HepG2 (cell line): ENCODE results near the gene NEDD8. TPM values are rescaled to one million over a fixed set of nuclear protein-coding genes. Genes with fewer than 3 reads are reported as not detected.

Experiments
- ATAC-seq: fragments of 200-7000 bp; cut with Tn5 transposase; 3 replicates; pipeline ENCODE4 v1.9.1; 2020; ENCODE audit warnings: mild to moderate bottlenecking, moderate library complexity
- BruUV-seq: library from RNA; stranded (reverse); fragments of 400-500 nt; replicated peaks from 2 replicates; lab custom pipeline; 2021; lab: Mats Ljungman, UMichigan
- CTCF ChIA-PET: fragments of 300-600 bp; formaldehyde crosslinking; extraction: SDS; loops from one replicate; lab custom pipeline; 2021; ENCODE audit warnings: low total read pairs, inconsistent platforms, low intra/inter-chr PET ratio; lab: Yijun Ruan, JAX
- POLR2A ChIA-PET: fragments of 350-600 bp; sonication (Branson Sonifier 250); formaldehyde crosslinking; loops from one replicate; lab custom pipeline; 2020; ENCODE audit warnings: antibody characterized with exemption, inconsistent platforms; lab: Yijun Ruan, JAX
- DNase-seq: peaks from one replicate; pipeline ENCODE4 v3.0.0-alpha.2; 2015; ENCODE audit warnings: low spot score
- FAIRE-seq: peaks from 3 replicates; lab custom pipeline; 2011; peaks lifted over from hg19 to GRCh38; lab: Jason Lieb, UNC
- H2AFZ ChIP-seq: one replicate; pipeline ENCODE4 v1.6.1; 2011; ENCODE audit warnings: low read length, inconsistent platforms
- H3K27ac ChIP-seq: fragments of 300-600 bp; 3 replicates; pipeline ENCODE4 v1.8.0; 2011; ENCODE audit warnings: mixed run types, mild to moderate bottlenecking, mixed read lengths, low read length, inconsistent platforms; ENCODE audit not compliant: insufficient read depth; ENCODE audit errors: extremely low read length
- H3K27me3 ChIP-seq, 2 experiments: fragments of 200-600 bp in 1 of 2; 2 replicates in 1 of 2; 3 replicates in 1 of 2; pipeline versions ENCODE4 v1.6.0 to v1.8.0; 2011; ENCODE audit warnings: low read length in 2 of 2, mild to moderate bottlenecking in 2 of 2, moderate library complexity in 2 of 2, inconsistent platforms in 1 of 2; ENCODE audit not compliant: insufficient read depth in 2 of 2, control insufficient read depth in 1 of 2
- H3K36me3 ChIP-seq, 2 experiments: fragments of 200-600 bp in 1 of 2; replicated peaks in 1 of 2; 2 replicates in 1 of 2; 3 replicates in 1 of 2; pipeline versions ENCODE4 v1.5.1 to v1.8.0; 2011; ENCODE audit warnings: low read length in 2 of 2, inconsistent platforms in 1 of 2; ENCODE audit not compliant: insufficient read depth in 2 of 2, control insufficient read depth in 1 of 2
- H3K4me1 ChIP-seq: 2 replicates; pipeline ENCODE4 v1.5.1; 2012; ENCODE audit warnings: low read length, inconsistent platforms; ENCODE audit not compliant: insufficient read depth
- H3K4me2 ChIP-seq: 2 replicates; pipeline ENCODE4 v1.6.0; 2011; ENCODE audit warnings: low read depth, low read length, inconsistent platforms
- H3K4me3 ChIP-seq, 3 experiments: fragments of 200-600 bp in 1 of 3; sonication (generic), shearing (Covaris generic) in 1 of 3; replicated peaks in 1 of 3; 2 replicates each; pipeline ENCODE4 v1.5.1; 2011 to 2016; ENCODE audit warnings: low read length in 3 of 3, inconsistent platforms in 2 of 3, low read depth in 2 of 3, mild to moderate bottlenecking in 2 of 3, control low read depth in 1 of 3, mixed read lengths in 1 of 3; ENCODE audit not compliant: insufficient read depth in 1 of 3
- H3K79me2 ChIP-seq: one replicate; pipeline ENCODE4 v1.6.1; 2011; ENCODE audit warnings: low read length, inconsistent platforms; ENCODE audit not compliant: insufficient read depth
- H3K9ac ChIP-seq: 2 replicates; pipeline ENCODE4 v1.6.0; 2011; ENCODE audit warnings: mild to moderate bottlenecking, low read depth, low read length, inconsistent platforms; ENCODE audit not compliant: insufficient read depth
- H3K9me3 ChIP-seq: 2 replicates; pipeline ENCODE4 v1.5.1; 2012; ENCODE audit warnings: mild to moderate bottlenecking, low read length
- H4K20me1 ChIP-seq: 2 replicates; pipeline ENCODE4 v1.6.0; 2011; ENCODE audit warnings: inconsistent platforms, mild to moderate bottlenecking, low read length, moderate library complexity; ENCODE audit not compliant: insufficient read depth
- E2F2 ChIP-seq: sonication (generic); formaldehyde crosslinking; IDR thresholded peaks from 2 replicates; pipeline ENCODE4 v1.4.0; 2020; ENCODE audit warnings: missing genetic modification reagents, borderline replicate concordance
- FIP1L1 ChIP-seq: fragments of 200-400 bp; formaldehyde crosslinking; IDR thresholded peaks from 2 replicates; pipeline ENCODE4 v1.6.1; 2018; ENCODE audit warnings: low read depth, mild to moderate bottlenecking, low read length, moderate library complexity, borderline replicate concordance; ENCODE audit not compliant: insufficient read depth
- FOXA1 ChIP-seq, 2 experiments: fragments of 450-650 bp in 1 of 2; sonication (generic) in 1 of 2; formaldehyde crosslinking in 1 of 2; IDR thresholded peaks; 2 replicates each; pipeline versions ENCODE4 v1.4.0 to v1.6.1; 2016 to 2020; ENCODE audit warnings: missing genetic modification reagents in 1 of 2
- HDAC2 ChIP-seq: sonication (generic); formaldehyde crosslinking; IDR thresholded peaks from 2 replicates; pipeline ENCODE4 v1.4.0; 2020; ENCODE audit warnings: missing genetic modification reagents
- HNRNPUL1 ChIP-seq: fragments of 200-400 bp; formaldehyde crosslinking; IDR thresholded peaks from 2 replicates; pipeline ENCODE4 v1.6.1; 2017; ENCODE audit warnings: low read depth, mild to moderate bottlenecking, low read length, moderate library complexity
- KDM6A ChIP-seq: IDR thresholded peaks from 2 replicates; pipeline ENCODE4 v1.6.1; 2016; ENCODE audit warnings: low read depth
- LCORL ChIP-seq, 2 experiments: fragments of 450-650 bp in 1 of 2; sonication (generic) in 1 of 2; formaldehyde crosslinking in 1 of 2; IDR thresholded peaks; 2 replicates each; pipeline versions ENCODE4 v1.5.0 to v1.6.1; 2017 to 2020; ENCODE audit warnings: antibody characterized with exemption in 1 of 2, missing genetic modification reagents in 1 of 2
- MTA1 ChIP-seq: sonication (generic); formaldehyde crosslinking; IDR thresholded peaks from 2 replicates; pipeline ENCODE4 v1.4.0; 2020; ENCODE audit warnings: missing genetic modification reagents, mild to moderate bottlenecking, borderline replicate concordance
- POLR2AphosphoS5 ChIP-seq: IDR thresholded peaks from 2 replicates; pipeline ENCODE4 v1.6.1; 2012; ENCODE audit warnings: low read depth, low read length
- PRMT3 ChIP-seq: sonication (generic); formaldehyde crosslinking; IDR thresholded peaks from 2 replicates; pipeline ENCODE4 v1.8.1; 2022; ENCODE audit warnings: low read depth, mild to moderate bottlenecking, moderate library complexity, missing genetic modification reagents, borderline replicate concordance
- RBFOX2 ChIP-seq: fragments of 200-400 bp; formaldehyde crosslinking; IDR thresholded peaks from 2 replicates; pipeline ENCODE4 v1.6.1; 2017; ENCODE audit warnings: low read depth, mild to moderate bottlenecking, low read length
- RBM22 ChIP-seq: fragments of 200-400 bp; formaldehyde crosslinking; optimal IDR thresholded peaks from 2 replicates; pipeline ENCODE3; 2017; ENCODE audit warnings: mild to moderate bottlenecking, low read length, moderate library complexity
- REPIN1 ChIP-seq: sonication (generic); formaldehyde crosslinking; IDR thresholded peaks from 2 replicates; pipeline ENCODE4 v1.8.0; 2022; ENCODE audit warnings: missing genetic modification reagents, low read depth, mild to moderate bottlenecking, borderline replicate concordance
- RXRB ChIP-seq: IDR thresholded peaks from 2 replicates; pipeline ENCODE4 v1.6.1; 2016; ENCODE audit warnings: borderline replicate concordance, missing genetic modification reagents, missing compliant biosample characterization
- SAFB2 ChIP-seq: sonication (generic); formaldehyde crosslinking; IDR thresholded peaks from 2 replicates; pipeline ENCODE4 v1.5.1; 2020; ENCODE audit warnings: missing genetic modification reagents, low read depth, mild to moderate bottlenecking, borderline replicate concordance
- SMAD1 ChIP-seq: sonication (generic); formaldehyde crosslinking; IDR thresholded peaks from 2 replicates; pipeline ENCODE4 v1.4.0; 2020; ENCODE audit warnings: missing genetic modification reagents, low read depth, mild to moderate bottlenecking, borderline replicate concordance
- WIZ ChIP-seq: sonication (generic); formaldehyde crosslinking; IDR thresholded peaks from 2 replicates; pipeline ENCODE4 v1.5.1; 2020; ENCODE audit warnings: mild to moderate bottlenecking, missing genetic modification reagents
- ZFAT ChIP-seq: sonication (generic); formaldehyde crosslinking; conservative IDR thresholded peaks from 2 replicates; pipeline ENCODE4 v1.8.1; 2023; ENCODE audit warnings: missing genetic modification reagents, inconsistent platforms
- ZNF138 ChIP-seq: sonication (generic); formaldehyde crosslinking; IDR thresholded peaks from 2 replicates; pipeline ENCODE4 v1.5.0; 2020; ENCODE audit warnings: mild to moderate bottlenecking, low read depth, missing genetic modification reagents
- ZNF160 ChIP-seq: sonication (generic); formaldehyde crosslinking; IDR thresholded peaks from 2 replicates; pipeline ENCODE4 v1.8.0; 2022; ENCODE audit warnings: mild to moderate bottlenecking, inconsistent platforms, missing genetic modification reagents
- ZNF343 ChIP-seq: sonication (generic); formaldehyde crosslinking; IDR thresholded peaks from 2 replicates; pipeline ENCODE4 v1.4.0; 2020; ENCODE audit warnings: mild to moderate bottlenecking, missing genetic modification reagents
- ZNF768 ChIP-seq: sonication (generic); formaldehyde crosslinking; IDR thresholded peaks from 2 replicates; pipeline ENCODE4 v1.4.0; 2020; ENCODE audit warnings: missing genetic modification reagents
- ZNF883 ChIP-seq: sonication (generic); formaldehyde crosslinking; IDR thresholded peaks from 2 replicates; pipeline ENCODE4 v1.5.1; 2020; ENCODE audit warnings: mild to moderate bottlenecking, missing genetic modification reagents; ENCODE audit errors: not compliant biosample characterization
- WGBS: methylation state at CpG from one replicate; pipeline ENCODE4 v1.1.6; 2017; ENCODE audit warnings: low lambda C conversion rate; 5-methylcytosine and 5-hydroxymethylcytosine counted together
- in situ Hi-C: cut with HindIII; loops from 2 replicates; pipeline ENCODE4 v1.10.0; 2017; ENCODE audit warnings: low pct_unique_long_range_greater_than_20kb; ENCODE audit not compliant: extremely low pct_ligation_motif_present
- intact Hi-C: fragments of 100-400 bp; cut with micrococcal nuclease; formaldehyde crosslinking; loops from one replicate; pipeline ENCODE4 v1.10.0; 2022; ENCODE audit not compliant: unreplicated experiment
- polyA plus RNA-seq, 8 experiments: library from polyadenylated mRNA; depleted of rRNA in 3 of 8; stranded (reverse) in 7 of 8; unstranded in 1 of 8; fragments of >200 nt; fragmentation: Illumina TruSeq in 4 of 8; extraction: Trizol in 4 of 8; gene quantifications; 2 replicates each; pipeline versions ENCODE4 v1.2.1 to v1.2.3, GENCODE V29; 2011 to 2016; ENCODE audit warnings: low read depth in 4 of 8, missing spikeins in 1 of 8, mixed read lengths in 1 of 8; ENCODE audit not compliant: insufficient read depth in 1 of 8
- total RNA-seq, 5 experiments: library from RNA; depleted of rRNA; stranded (reverse); fragments of >200 nt; fragmentation: Illumina TruSeq; extraction: Trizol; gene quantifications; 2 replicates each; pipeline ENCODE4 v1.2.3, GENCODE V29; 2016; ENCODE audit warnings: low read depth in 1 of 5

Gene NEDD8
- total and polyA plus RNA-seq, 2 of the 13 experiments (the other 11 are each of a cell fraction or from before 2014, with no cell fraction given) = 535 to 713 TPM

- no peak for TF ChIP-seq FIP1L1
- TF ChIP-seq ZNF883 = peak; percentile 14
- no peak for TF ChIP-seq WIZ (CRISPR knock-in tag)
- TF ChIP-seq POLR2AphosphoS5 = no peak
- TF ChIP-seq MTA1 (CRISPR knock-in tag) = no peak
- no peak for TF ChIP-seq ZFAT (CRISPR knock-in tag)
- TF ChIP-seq ZNF768 = no peak
- no peak for TF ChIP-seq FOXA1 (IDR thresholded peaks at IDR 0.05)
- TF ChIP-seq FOXA1 (CRISPR knock-in tag; IDR thresholded peaks at IDR 0.05) = no peak
Observed at GRCh38 chr14:24266344-24267244, 34.4 kb upstream of the NEDD8 start (continued).

- H3K4me1 ChIP-seq = peaks cover 13% of the 10 kb centered on the region
- no peaks in the 10 kb centered on the region for H3K9me3 ChIP-seq
- H3K4me3 ChIP-seq = no peak overlapping the region
- CTCF ChIA-PET = no interaction called here
- ATAC-seq (no peak), DNase-seq (no peak), FAIRE-seq (no peak)
- in situ Hi-C loops = no loop called here
- H3K27me3 ChIP-seq = no peaks in the 10 kb centered on the region
- BruUV-seq = no TSS peak
- no peak overlapping the region for H2AFZ ChIP-seq
- intact Hi-C loops = no loop called here
- H4K20me1 ChIP-seq = no peaks in the 10 kb centered on the region
- no peak overlapping the region for H3K4me2 ChIP-seq
- H3K9ac ChIP-seq = no peak overlapping the region
- H3K36me3 ChIP-seq = peaks cover 19 to 38% of the 10 kb centered on the region in 2 experiments; a peak in 4 of 5 replicates
- whole genome bisulfite sequencing = 88% methylated on average over 6 of the region's 6 CpGs
- POLR2A ChIA-PET = interaction anchor here (1.0 to 16.5 kb wide), 4 partner anchors 12 to 43 kb away, joined by 5 to 435 read pairs (median 15); partner anchors contain the start of genes CIDEB, DHRS1, NOP9 and TINF2
- H3K79me2 ChIP-seq = no peaks in the 10 kb centered on the region
- H3K27ac ChIP-seq = no peak overlapping the region
- TF ChIP-seq REPIN1 (CRISPR knock-in tag) (no peak), E2F2 (CRISPR knock-in tag) (no peak), RBFOX2 (0 out of 2 replicates have a peak, but pooled peaks have one; percentile 4), ZNF138 (CRISPR knock-in tag) (no peak), KDM6A (CRISPR knock-in tag) (no peak), ZNF160 (CRISPR knock-in tag) (no peak), RBM22 (peak; percentile 37), LCORL (IDR thresholded peaks at IDR 0.05) (no peak), LCORL (CRISPR knock-in tag; IDR thresholded peaks at IDR 0.05) (no peak), SAFB2 (CRISPR knock-in tag) (no peak), SMAD1 (CRISPR knock-in tag) (peak; percentile 48; the same call in 1 of the 2 replicates), HDAC2 (CRISPR knock-in tag) (no peak), ZNF343 (CRISPR knock-in tag) (0 out of 2 replicates have a peak, but pooled peaks have one; percentile 6), HNRNPUL1 (no peak), RXRB (no peak), PRMT3 (CRISPR knock-in tag) (no peak)
Observed at GRCh38 chr14:24264298-24264697, 32.1 kb upstream of the NEDD8 start.
